ENCODE data around the gene ADGRD1. TPM values are rescaled to one million over a fixed set of nuclear protein-coding genes. Genes with fewer than 3 reads are reported as not detected.

Gene ADGRD1
- total and polyA plus RNA-seq, 4 donors = 9.9 to 15.4 (median 12.7) TPM

- WGBS (ENCODE audit: insufficient coverage) = 89% methylated on average over 23 of the region's 23 CpGs
- no peak overlapping the region for H3K4me3 ChIP-seq (ENCODE audit: low read depth, low read length)
- no peak for DNase-seq (ENCODE audit: low read depth in 4 of 6, low spot score in 6 of 6)
- H3K27me3 ChIP-seq (ENCODE audit: control insufficient read depth, insufficient read depth, low read length) = no peaks in the 10 kb centered on the region
- no peak overlapping the region for H3K27ac ChIP-seq (ENCODE audit: low read depth, low read length)
- H3K36me3 ChIP-seq (ENCODE audit: control insufficient read depth, insufficient read depth, low read length) = peaks cover 2% of the 10 kb centered on the region
- H3K9me3 ChIP-seq (ENCODE audit: control insufficient read depth, insufficient read depth, low read length) = no peaks in the 10 kb centered on the region
- H3K4me1 ChIP-seq (ENCODE audit: control insufficient read depth, insufficient read depth, low read length) = peaks cover 55% of the 10 kb centered on the region
These were observed 72.4 kb downstream of the ADGRD1 start for GRCh38 chr12:131025939-131026702.

DNA sequence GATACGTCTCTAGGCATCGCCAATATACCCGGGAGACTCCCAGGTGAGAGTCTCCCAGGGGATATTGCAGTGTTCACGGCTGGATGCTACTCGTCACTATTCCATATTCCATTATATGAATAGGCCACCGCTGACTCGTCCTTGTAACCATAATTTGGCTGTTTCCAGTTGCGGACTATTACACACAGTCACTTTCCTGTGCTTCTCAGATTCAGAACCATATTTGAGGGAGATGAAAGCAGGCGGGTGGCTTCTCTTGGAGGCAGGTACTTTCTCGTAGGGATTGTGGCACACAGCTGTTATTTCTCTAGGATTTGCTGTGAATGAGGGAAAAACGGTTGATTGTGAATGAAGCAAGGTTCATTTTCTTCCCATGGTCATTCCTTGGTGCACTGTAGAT, 73.0 kb downstream of the ADGRD1 start:
- no peak overlapping the region for H3K27ac ChIP-seq (ENCODE audit: low read depth, low read length)
- peaks cover 2% of the 10 kb centered on the region for H3K36me3 ChIP-seq (ENCODE audit: control insufficient read depth, insufficient read depth, low read length)
- H3K27me3 ChIP-seq (ENCODE audit: control insufficient read depth, insufficient read depth, low read length) = no peaks in the 10 kb centered on the region
- H3K9me3 ChIP-seq (ENCODE audit: control insufficient read depth, insufficient read depth, low read length) = no peaks in the 10 kb centered on the region
- no peak overlapping the region for H3K4me3 ChIP-seq (ENCODE audit: low read depth, low read length)
- 50% methylated on average over 2 of the region's 11 CpGs for WGBS (ENCODE audit: insufficient coverage)
- H3K4me1 ChIP-seq (ENCODE audit: control insufficient read depth, insufficient read depth, low read length) = peaks cover 55% of the 10 kb centered on the region
- peak in 1 of 6 donors; percentile 79 for DNase-seq (ENCODE audit: low read depth in 4 of 6, low spot score in 6 of 6)

GRCh38 chr12:131027264-131027663, 73.6 kb downstream of the ADGRD1 start:
- no peaks in the 10 kb centered on the region for H3K27me3 ChIP-seq (ENCODE audit: control insufficient read depth, insufficient read depth, low read length)
- no peaks in the 10 kb centered on the region for H3K9me3 ChIP-seq (ENCODE audit: control insufficient read depth, insufficient read depth, low read length)
- WGBS (ENCODE audit: insufficient coverage) = no CpG with 5 or more reads among the region's 9 CpGs
- H3K4me1 ChIP-seq (ENCODE audit: control insufficient read depth, insufficient read depth, low read length) = peaks cover 57% of the 10 kb centered on the region
- no peak overlapping the region for H3K27ac ChIP-seq (ENCODE audit: low read depth, low read length)
- DNase-seq (ENCODE audit: low read depth in 4 of 6, low spot score in 6 of 6) = peak in 3 of 6 donors; percentile 47 to 93 (median 50)
- H3K36me3 ChIP-seq (ENCODE audit: control insufficient read depth, insufficient read depth, low read length) = peaks cover 2% of the 10 kb centered on the region
- no peak overlapping the region for H3K4me3 ChIP-seq (ENCODE audit: low read depth, low read length)

DNA sequence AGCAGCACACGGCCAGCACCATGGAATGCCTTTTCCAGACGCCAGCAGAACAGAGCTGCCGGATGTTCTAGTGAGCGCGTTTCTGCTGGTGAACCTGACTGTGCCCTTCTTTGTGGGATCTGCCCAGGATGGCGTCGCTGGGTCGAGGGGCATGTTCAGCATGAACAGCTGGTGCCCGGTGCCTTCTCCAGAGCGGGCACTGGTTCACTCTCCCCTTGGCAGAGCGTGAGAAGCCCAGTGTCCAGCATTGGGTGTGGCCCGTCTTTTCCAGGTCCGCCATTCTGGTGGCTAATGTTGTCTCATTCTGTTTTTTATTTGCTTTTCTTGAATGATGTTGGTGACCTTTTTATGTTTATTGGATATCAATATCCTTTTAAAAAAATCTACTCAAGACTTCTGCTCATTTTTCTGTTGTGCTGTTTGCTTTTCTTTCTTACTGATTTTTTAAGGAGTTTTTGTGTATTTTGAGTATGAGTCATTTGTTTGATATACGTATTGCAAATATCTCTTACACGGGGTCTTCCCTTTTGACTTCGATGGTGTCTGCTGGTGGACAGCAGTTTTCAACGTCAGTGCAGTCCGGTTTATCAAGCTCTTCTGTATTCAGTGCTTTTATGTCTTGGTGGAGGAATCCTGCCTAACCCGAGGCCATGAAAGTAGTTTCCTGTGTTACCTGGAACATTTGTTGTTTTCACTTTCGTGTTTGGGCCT, 74.3 kb downstream of the ADGRD1 start:
- H3K4me3 ChIP-seq (ENCODE audit: low read depth, low read length) = no peak overlapping the region
- H3K36me3 ChIP-seq (ENCODE audit: control insufficient read depth, insufficient read depth, low read length) = peaks cover 2% of the 10 kb centered on the region
- no peak overlapping the region for H3K27ac ChIP-seq (ENCODE audit: low read depth, low read length)
- no peaks in the 10 kb centered on the region for H3K9me3 ChIP-seq (ENCODE audit: control insufficient read depth, insufficient read depth, low read length)
- peaks cover 57% of the 10 kb centered on the region for H3K4me1 ChIP-seq (ENCODE audit: control insufficient read depth, insufficient read depth, low read length)
- DNase-seq (ENCODE audit: low read depth in 4 of 6, low spot score in 6 of 6) = no peak
- 71% methylated on average over 12 of the region's 20 CpGs for WGBS (ENCODE audit: insufficient coverage)
- H3K27me3 ChIP-seq (ENCODE audit: control insufficient read depth, insufficient read depth, low read length) = no peaks in the 10 kb centered on the region

GRCh38 chr12:131028587-131029338, 75.1 kb downstream of the ADGRD1 start:
- H3K9me3 ChIP-seq (ENCODE audit: control insufficient read depth, insufficient read depth, low read length) = no peaks in the 10 kb centered on the region
- H3K4me3 ChIP-seq (ENCODE audit: low read depth, low read length) = no peak overlapping the region
- H3K27ac ChIP-seq (ENCODE audit: low read depth, low read length) = no peak overlapping the region
- WGBS (ENCODE audit: insufficient coverage) = 78% methylated on average over 27 of the region's 29 CpGs
- no peaks in the 10 kb centered on the region for H3K27me3 ChIP-seq (ENCODE audit: control insufficient read depth, insufficient read depth, low read length)
- no peak for DNase-seq (ENCODE audit: low read depth in 4 of 6, low spot score in 6 of 6)
- peaks cover 2% of the 10 kb centered on the region for H3K36me3 ChIP-seq (ENCODE audit: control insufficient read depth, insufficient read depth, low read length)
- peaks cover 57% of the 10 kb centered on the region for H3K4me1 ChIP-seq (ENCODE audit: control insufficient read depth, insufficient read depth, low read length)

- Histone ChIP-seq H3K9me3 (ENCODE audit: control insufficient read depth, insufficient read depth, low read length) (no peaks in the 10 kb centered on the region), H3K4me3 (ENCODE audit: low read depth, low read length) (no peak overlapping the region), H3K27me3 (ENCODE audit: control insufficient read depth, insufficient read depth, low read length) (no peaks in the 10 kb centered on the region), H3K4me1 (ENCODE audit: control insufficient read depth, insufficient read depth, low read length) (peaks cover 55% of the 10 kb centered on the region), H3K27ac (ENCODE audit: low read depth, low read length) (no peak overlapping the region), H3K36me3 (ENCODE audit: control insufficient read depth, insufficient read depth, low read length) (no peaks in the 10 kb centered on the region)
- WGBS (ENCODE audit: insufficient coverage) = 52% methylated on average over 29 of the region's 35 CpGs
- DNase-seq (ENCODE audit: low read depth in 4 of 6, low spot score in 6 of 6) = peak in 2 of 6 donors; percentile 25 to 67
These were observed 77.0 kb downstream of the ADGRD1 start for GRCh38 chr12:131030472-131031328.

GRCh38 chr12:131032082-131032750, 78.5 kb downstream of the ADGRD1 start:
- no peak overlapping the region for H3K27ac ChIP-seq (ENCODE audit: low read depth, low read length)

GRCh38 chr12:131033486-131033885, 79.8 kb downstream of the ADGRD1 start:
- Histone ChIP-seq H3K27me3 (ENCODE audit: control insufficient read depth, insufficient read depth, low read length) (no peaks in the 10 kb centered on the region), H3K4me3 (ENCODE audit: low read depth, low read length) (no peak overlapping the region), H3K4me1 (ENCODE audit: control insufficient read depth, insufficient read depth, low read length) (peaks cover 38% of the 10 kb centered on the region), H3K27ac (ENCODE audit: low read depth, low read length) (no peak overlapping the region), H3K36me3 (ENCODE audit: control insufficient read depth, insufficient read depth, low read length) (no peaks in the 10 kb centered on the region), H3K9me3 (ENCODE audit: control insufficient read depth, insufficient read depth, low read length) (no peaks in the 10 kb centered on the region)
- whole genome bisulfite sequencing (ENCODE audit: insufficient coverage) = 94% methylated on average over 16 of the region's 16 CpGs
- DNase-seq (ENCODE audit: low read depth in 4 of 6, low spot score in 6 of 6) = no peak

More at GRCh38 chr12:131032082-131032750, 78.5 kb downstream of the ADGRD1 start:
- Histone ChIP-seq H3K36me3 (ENCODE audit: control insufficient read depth, insufficient read depth, low read length) (no peaks in the 10 kb centered on the region), H3K4me3 (ENCODE audit: low read depth, low read length) (no peak overlapping the region), H3K4me1 (ENCODE audit: control insufficient read depth, insufficient read depth, low read length) (peaks cover 44% of the 10 kb centered on the region), H3K9me3 (ENCODE audit: control insufficient read depth, insufficient read depth, low read length) (no peaks in the 10 kb centered on the region), H3K27me3 (ENCODE audit: control insufficient read depth, insufficient read depth, low read length) (no peaks in the 10 kb centered on the region)
- 71% methylated on average over 16 of the region's 28 CpGs for WGBS (ENCODE audit: insufficient coverage)
- peak in 1 of 6 donors; percentile 74 for DNase-seq (ENCODE audit: low read depth in 4 of 6, low spot score in 6 of 6)
